Measurements from ENCODE around the gene TMEM217. TPM values are rescaled to one million over a fixed set of nuclear protein-coding genes. Genes with fewer than 3 reads are reported as not detected.
"Not testable (repeated sequence)": the region's sequence is repeated elsewhere in the genome, so short reads cannot be mapped to it uniquely, and the experiment has no call there.

The TMEM217 gene
- total RNA-seq, 1 donor from 2014 or later, result 2.7 TPM

GRCh38 chr6:37303891-37304503 lies 46.1 kb upstream of the TMEM217 start:
- Mint-ChIP-seq H3K27me3 (ENCODE audit: low read depth) (no peaks in the 10 kb centered on the region), H3K4me1 (peaks cover 16% of the 10 kb centered on the region), H3K36me3 (peaks cover 9% of the 10 kb centered on the region), H3K9me3 (no peaks in the 10 kb centered on the region), H3K27ac (no peak overlapping the region), H3K4me3 (no peak overlapping the region)
- DNase-seq (ENCODE audit: low spot score in 2 of 2, unreplicated experiment in 2 of 2), result no peak
- TF ChIP-seq CTCF (IDR thresholded peaks at IDR 0.05; ENCODE audit: unreplicated experiment), result no peak

- no peak for TF ChIP-seq CTCF (IDR thresholded peaks at IDR 0.05; ENCODE audit: unreplicated experiment)
- H3K36me3 Mint-ChIP-seq, result peaks cover 12% of the 10 kb centered on the region
- H3K27ac Mint-ChIP-seq, result no peak overlapping the region
- H3K4me3 Mint-ChIP-seq, result no peak overlapping the region
- peaks cover 12% of the 10 kb centered on the region for H3K4me1 Mint-ChIP-seq
- H3K9me3 Mint-ChIP-seq, result no peaks in the 10 kb centered on the region
- no peaks in the 10 kb centered on the region for H3K27me3 Mint-ChIP-seq (ENCODE audit: low read depth)
- DNase-seq (ENCODE audit: low spot score in 2 of 2, unreplicated experiment in 2 of 2), result no peak
These were observed 45.2 kb upstream of the TMEM217 start for GRCh38 chr6:37303091-37303660.

- H3K36me3 Mint-ChIP-seq, result peaks cover 21% of the 10 kb centered on the region
- no peak overlapping the region for H3K4me3 Mint-ChIP-seq
- H3K27me3 Mint-ChIP-seq (ENCODE audit: low read depth), result no peaks in the 10 kb centered on the region
- no peak for TF ChIP-seq CTCF (IDR thresholded peaks at IDR 0.05; ENCODE audit: unreplicated experiment)
- peaks cover 5% of the 10 kb centered on the region for H3K4me1 Mint-ChIP-seq
- peaks cover 4% of the 10 kb centered on the region for H3K9me3 Mint-ChIP-seq
- no peak overlapping the region for H3K27ac Mint-ChIP-seq
- no peak for DNase-seq (ENCODE audit: low spot score in 2 of 2, unreplicated experiment in 2 of 2)
These were observed 44.2 kb upstream of the TMEM217 start for GRCh38 chr6:37302086-37302686.

GRCh38 chr6:37299990-37300389 lies 42.0 kb upstream of the TMEM217 start:
- H3K9me3 Mint-ChIP-seq, result peaks cover 9% of the 10 kb centered on the region
- H3K4me1 Mint-ChIP-seq, result peaks cover 5% of the 10 kb centered on the region
- TF ChIP-seq CTCF (IDR thresholded peaks at IDR 0.05; ENCODE audit: unreplicated experiment), result no peak
- no peaks in the 10 kb centered on the region for H3K27me3 Mint-ChIP-seq (ENCODE audit: low read depth)
- H3K36me3 Mint-ChIP-seq, result peaks cover 33% of the 10 kb centered on the region
- no peak overlapping the region for H3K27ac Mint-ChIP-seq
- H3K4me3 Mint-ChIP-seq, result no peak overlapping the region
- no peak for DNase-seq (ENCODE audit: low spot score in 2 of 2, unreplicated experiment in 2 of 2)

GRCh38 chr6:37298958-37299357 lies 41.0 kb upstream of the TMEM217 start:
- Mint-ChIP-seq H3K36me3 (peaks cover 35% of the 10 kb centered on the region), H3K27ac (no peak overlapping the region), H3K4me1 (peaks cover 5% of the 10 kb centered on the region), H3K27me3 (ENCODE audit: low read depth) (no peaks in the 10 kb centered on the region), H3K4me3 (no peak overlapping the region), H3K9me3 (peaks cover 9% of the 10 kb centered on the region)
- no peak for TF ChIP-seq CTCF (IDR thresholded peaks at IDR 0.05; ENCODE audit: unreplicated experiment)
- DNase-seq (ENCODE audit: low spot score in 2 of 2, unreplicated experiment in 2 of 2), result no peak

- DNase-seq (ENCODE audit: low spot score in 2 of 2, unreplicated experiment in 2 of 2); H3K27ac Mint-ChIP-seq; H3K4me3 Mint-ChIP-seq; H3K27me3 Mint-ChIP-seq (ENCODE audit: low read depth); H3K4me1 Mint-ChIP-seq: not testable (repeated sequence)
- Mint-ChIP-seq H3K36me3 (peaks cover 44% of the 10 kb centered on the region), H3K9me3 (peaks cover 12% of the 10 kb centered on the region)
These were observed 39.7 kb upstream of the TMEM217 start for GRCh38 chr6:37297637-37298036.
